AG09319 (cell line): ENCODE data around the gene CLSTN1.

Source experiments
- DNase-seq: peaks from one replicate; pipeline ENCODE4 v3.0.0-alpha.2; 2010; ENCODE audit warnings: low read depth; ENCODE audit errors: extremely low read depth
- TF ChIP-seq, protein P1 (sequence below): IDR thresholded peaks from 2 replicates; pipeline ENCODE4 v1.5.1; 2011; ENCODE audit warnings: low read depth, mild to moderate bottlenecking, inconsistent platforms, low read length, moderate library complexity

The CLSTN1 gene

DNA sequence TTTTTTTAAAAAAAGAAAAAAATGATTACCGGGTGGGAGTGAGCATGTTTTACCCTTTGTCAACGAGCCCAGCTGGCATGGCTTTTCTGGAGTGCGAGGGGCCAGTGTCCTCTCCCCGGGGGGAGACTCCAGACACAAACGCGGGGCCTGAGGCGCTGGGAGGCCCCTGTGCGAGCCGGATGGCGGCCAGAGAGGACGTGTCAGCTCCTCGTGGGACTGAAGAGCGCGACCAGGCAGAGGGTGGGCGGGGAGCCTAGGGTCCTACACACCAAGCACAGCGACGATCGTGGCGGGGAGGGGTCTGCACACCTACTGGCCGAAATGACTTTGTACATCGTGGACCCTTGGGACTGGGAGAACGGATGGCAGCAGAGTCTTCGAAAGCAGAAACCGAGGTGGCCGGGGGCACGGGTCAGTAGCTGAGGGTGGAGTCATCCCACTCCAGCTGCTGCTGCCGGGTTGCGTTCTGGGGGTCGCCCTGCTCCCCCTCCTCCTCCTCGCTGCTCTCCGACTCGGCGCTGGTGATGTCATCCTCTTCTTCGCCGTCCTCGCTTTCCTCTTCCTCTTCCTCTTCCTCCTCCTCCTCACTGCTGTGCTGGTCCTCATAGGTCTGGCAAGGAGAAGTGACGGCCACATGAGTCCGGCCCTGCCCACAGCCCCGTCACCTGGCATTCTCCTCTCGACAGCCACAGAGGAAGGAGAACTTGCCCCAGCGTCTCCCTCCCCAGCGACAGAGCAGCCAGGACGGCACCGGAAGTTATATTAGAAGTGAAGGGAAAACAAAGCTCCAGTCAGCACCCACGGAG lies 93.5 kb downstream of the CLSTN1 start:
- TF ChIP-seq, protein P1, sequence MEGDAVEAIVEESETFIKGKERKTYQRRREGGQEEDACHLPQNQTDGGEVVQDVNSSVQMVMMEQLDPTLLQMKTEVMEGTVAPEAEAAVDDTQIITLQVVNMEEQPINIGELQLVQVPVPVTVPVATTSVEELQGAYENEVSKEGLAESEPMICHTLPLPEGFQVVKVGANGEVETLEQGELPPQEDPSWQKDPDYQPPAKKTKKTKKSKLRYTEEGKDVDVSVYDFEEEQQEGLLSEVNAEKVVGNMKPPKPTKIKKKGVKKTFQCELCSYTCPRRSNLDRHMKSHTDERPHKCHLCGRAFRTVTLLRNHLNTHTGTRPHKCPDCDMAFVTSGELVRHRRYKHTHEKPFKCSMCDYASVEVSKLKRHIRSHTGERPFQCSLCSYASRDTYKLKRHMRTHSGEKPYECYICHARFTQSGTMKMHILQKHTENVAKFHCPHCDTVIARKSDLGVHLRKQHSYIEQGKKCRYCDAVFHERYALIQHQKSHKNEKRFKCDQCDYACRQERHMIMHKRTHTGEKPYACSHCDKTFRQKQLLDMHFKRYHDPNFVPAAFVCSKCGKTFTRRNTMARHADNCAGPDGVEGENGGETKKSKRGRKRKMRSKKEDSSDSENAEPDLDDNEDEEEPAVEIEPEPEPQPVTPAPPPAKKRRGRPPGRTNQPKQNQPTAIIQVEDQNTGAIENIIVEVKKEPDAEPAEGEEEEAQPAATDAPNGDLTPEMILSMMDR = no peak
- no peak for DNase-seq

DNA sequence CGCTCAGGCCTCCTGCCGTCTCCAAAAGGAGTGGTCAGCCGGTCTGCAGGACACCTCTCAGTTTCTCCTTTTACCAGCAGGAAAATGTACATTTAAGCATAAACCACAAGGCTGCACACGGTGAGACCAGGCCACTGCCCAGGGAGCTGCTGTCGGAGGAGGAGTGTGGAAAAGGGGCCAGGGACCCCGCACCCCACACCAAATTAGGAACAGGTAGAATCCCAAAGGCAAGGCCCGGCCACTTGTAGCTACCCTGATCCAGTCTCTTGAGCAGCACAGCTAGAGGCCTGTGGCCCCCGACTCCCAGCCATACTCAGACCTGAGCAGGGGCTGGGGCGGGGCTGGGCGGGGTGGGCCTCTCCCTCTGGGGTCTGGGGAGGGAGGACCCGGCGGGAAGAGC lies 94.2 kb downstream of the CLSTN1 start:
- TF ChIP-seq, protein P1 = no peak
- DNase-seq = no peak

DNA sequence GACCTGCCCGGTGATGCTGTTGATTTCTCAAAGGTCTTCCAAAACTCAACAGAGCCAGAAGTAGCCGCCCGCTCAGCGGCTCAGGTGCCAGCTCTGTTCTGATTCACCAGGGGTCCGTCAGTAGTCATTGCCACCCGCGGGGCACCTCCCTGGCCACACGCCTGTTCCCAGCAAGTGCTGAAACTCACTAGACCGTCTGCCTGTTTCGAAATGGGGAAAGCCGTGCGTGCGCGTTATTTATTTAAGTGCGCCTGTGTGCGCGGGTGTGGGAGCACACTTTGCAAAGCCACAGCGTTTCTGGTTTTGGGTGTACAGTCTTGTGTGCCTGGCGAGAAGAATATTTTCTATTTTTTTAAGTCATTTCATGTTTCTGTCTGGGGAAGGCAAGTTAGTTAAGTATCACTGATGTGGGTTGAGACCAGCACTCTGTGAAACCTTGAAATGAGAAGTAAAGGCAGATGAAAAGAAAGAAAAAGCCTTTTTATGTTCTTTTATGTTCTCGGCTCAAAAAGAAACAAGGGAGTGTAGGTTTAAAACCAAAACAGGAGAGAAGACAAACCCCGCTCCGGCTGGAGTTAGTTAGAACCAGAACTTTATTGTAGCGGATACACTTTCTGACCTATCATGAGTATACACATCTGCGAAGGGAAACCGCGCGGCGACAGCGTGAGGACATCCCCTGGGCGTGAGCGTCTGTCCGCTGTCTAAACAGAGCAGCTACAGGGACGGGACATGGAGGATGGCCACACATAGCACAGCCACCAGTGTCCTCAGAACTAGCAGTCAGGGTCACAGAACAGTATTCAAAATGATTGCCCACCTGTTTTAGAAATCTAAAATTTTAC lies 95.1 kb downstream of the CLSTN1 start:
- DNase-seq = no peak
- TF ChIP-seq, protein P1 = no peak

DNA sequence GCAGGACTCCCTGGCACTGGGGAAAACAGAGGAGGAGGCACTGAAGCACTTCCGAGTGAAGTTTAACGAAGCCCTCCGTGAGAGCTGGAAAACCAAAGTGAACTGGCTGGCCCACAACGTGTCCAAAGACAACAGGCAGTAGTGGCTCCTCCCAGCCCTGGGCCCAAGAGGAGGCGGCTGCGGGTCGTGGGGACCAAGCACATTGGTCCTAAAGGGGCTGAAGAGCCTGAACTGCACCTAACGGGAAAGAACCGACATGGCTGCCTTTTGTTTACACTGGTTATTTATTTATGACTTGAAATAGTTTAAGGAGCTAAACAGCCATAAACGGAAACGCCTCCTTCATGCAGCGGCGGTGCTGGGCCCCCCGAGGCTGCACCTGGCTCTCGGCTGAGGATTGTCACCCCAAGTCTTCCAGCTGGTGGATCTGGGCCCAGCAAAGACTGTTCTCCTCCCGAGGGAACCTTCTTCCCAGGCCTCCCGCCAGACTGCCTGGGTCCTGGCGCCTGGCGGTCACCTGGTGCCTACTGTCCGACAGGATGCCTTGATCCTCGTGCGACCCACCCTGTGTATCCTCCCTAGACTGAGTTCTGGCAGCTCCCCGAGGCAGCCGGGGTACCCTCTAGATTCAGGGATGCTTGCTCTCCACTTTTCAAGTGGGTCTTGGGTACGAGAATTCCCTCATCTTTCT lies 96.7 kb downstream of the CLSTN1 start:
- TF ChIP-seq, protein P1 = no peak
- DNase-seq = no peak

DNA sequence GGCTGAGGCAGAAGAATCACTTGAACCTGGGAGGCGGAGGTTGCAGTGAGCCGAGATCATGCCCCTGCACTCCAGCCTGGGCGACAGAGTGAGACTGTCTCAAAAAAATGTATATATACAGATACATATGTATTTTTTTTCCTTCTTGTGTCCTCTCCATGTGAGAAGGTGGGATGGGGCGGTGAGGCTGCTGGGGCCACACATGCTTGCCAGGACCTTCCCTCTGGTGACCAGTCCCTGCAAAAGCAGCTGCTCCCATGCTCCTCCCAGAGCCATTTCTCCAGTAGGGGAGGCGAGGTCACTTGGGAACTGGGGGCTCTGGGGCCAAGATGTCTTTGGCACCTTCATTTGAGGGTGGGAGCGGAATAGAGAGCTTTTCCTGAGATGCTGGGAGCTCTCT lies 97.4 kb downstream of the CLSTN1 start:
- TF ChIP-seq, protein P1 = no peak
- no peak for DNase-seq

DNA sequence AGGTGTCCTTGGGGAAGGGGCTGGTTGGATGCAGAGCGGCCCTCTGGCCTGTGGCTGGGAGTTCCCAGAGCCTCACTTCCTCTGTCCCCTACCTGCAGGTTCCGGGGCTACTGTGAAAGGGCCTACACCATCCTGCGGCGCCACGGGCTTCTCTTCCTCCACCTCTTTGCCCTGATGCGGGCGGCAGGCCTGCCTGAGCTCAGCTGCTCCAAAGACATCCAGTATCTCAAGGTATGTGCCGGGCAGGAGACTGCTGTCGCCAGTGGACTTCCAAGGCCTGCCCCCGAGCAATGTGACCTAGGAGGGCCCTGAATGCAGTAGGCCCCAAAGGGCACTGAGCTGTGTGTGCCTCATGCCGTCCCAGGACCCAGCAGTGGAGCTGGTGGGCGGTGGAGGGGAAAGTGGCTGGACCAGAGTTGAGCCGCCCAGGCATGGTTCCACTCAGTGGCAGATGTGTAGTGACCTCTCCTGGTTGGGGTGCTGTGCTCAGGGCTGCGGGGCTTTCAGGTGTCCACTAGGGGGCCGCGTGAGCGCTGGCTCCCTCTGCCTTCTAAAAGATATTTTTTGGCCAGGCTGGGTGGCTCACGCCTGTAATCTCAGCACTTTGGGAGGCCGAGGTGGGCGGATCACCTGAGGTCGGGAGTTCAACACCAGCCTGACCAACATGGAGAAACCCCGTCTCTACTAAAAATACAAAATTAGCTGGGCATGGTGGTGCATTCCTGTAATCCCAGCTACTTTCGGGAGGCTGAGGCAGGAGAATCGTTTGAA lies 98.9 kb downstream of the CLSTN1 start:
- no peak for DNase-seq
- TF ChIP-seq, protein P1 = peak; percentile 82
